MM.1S (cell line): ENCODE data around the gene FAM156A.
"Not testable (repeated sequence)": the region's sequence is repeated elsewhere in the genome, so short reads cannot be mapped to it uniquely, and the experiment has no call there.

ENCODE experiments used
- DNase-seq: peaks from one replicate; pipeline ENCODE4 v3.0.0-alpha.2; 2015
- H2AFZ ChIP-seq: fragments of 300-600 bp; sonication (generic); 2 replicates; pipeline ENCODE4 v1.6.0; 2016; ENCODE audit warnings: antibody characterized with exemption, low read length
- H3F3A ChIP-seq: fragments of 300-600 bp; sonication (generic); 2 replicates; pipeline ENCODE4 v1.6.1; 2016; ENCODE audit warnings: mild to moderate bottlenecking, antibody characterized with exemption, low read length, moderate library complexity, mixed read lengths; ENCODE audit not compliant: insufficient read depth
- H3K27ac ChIP-seq: fragments of 300-600 bp; sonication (generic); 2 replicates; pipeline ENCODE4 v1.5.1; 2016; ENCODE audit warnings: mild to moderate bottlenecking, low read length
- H3K27me3 ChIP-seq: fragments of 300-600 bp; sonication (generic); replicated peaks from 2 replicates; pipeline ENCODE4 v1.6.0; 2016; ENCODE audit warnings: low read length; ENCODE audit not compliant: insufficient read depth
- H3K36me3 ChIP-seq: fragments of 300-600 bp; sonication (generic); replicated peaks from 2 replicates; pipeline ENCODE4 v1.6.1; 2016; ENCODE audit warnings: mild to moderate bottlenecking, low read length, mixed read lengths; ENCODE audit not compliant: insufficient read depth
- H3K4me1 ChIP-seq: fragments of 300-600 bp; sonication (generic); 2 replicates; pipeline ENCODE4 v1.6.1; 2016; ENCODE audit warnings: low read length, mixed read lengths
- H3K4me2 ChIP-seq: fragments of 300-600 bp; sonication (generic); 2 replicates; pipeline ENCODE4 v1.6.0; 2016; ENCODE audit warnings: low read depth, low read length
- H3K4me3 ChIP-seq: fragments of 300-600 bp; sonication (generic); 2 replicates; pipeline ENCODE4 v1.5.1; 2016; ENCODE audit warnings: low read length, mixed read lengths
- H3K79me2 ChIP-seq: fragments of 300-600 bp; sonication (generic); 2 replicates; pipeline ENCODE4 v1.6.1; 2016; ENCODE audit warnings: mixed run types, low read length, mixed read lengths
- H3K9ac ChIP-seq: fragments of 300-600 bp; sonication (generic); 2 replicates; pipeline ENCODE4 v1.6.1; 2016; ENCODE audit warnings: low read length, mixed read lengths
- H3K9me2 ChIP-seq: fragments of 300-600 bp; sonication (generic); replicated peaks from 2 replicates; pipeline ENCODE4 v1.6.1; 2016; ENCODE audit warnings: mild to moderate bottlenecking, low read length, mixed read lengths; ENCODE audit not compliant: insufficient read depth
- H3K9me3 ChIP-seq: fragments of 300-600 bp; sonication (generic); replicated peaks from 2 replicates; pipeline ENCODE4 v1.6.1; 2016; ENCODE audit warnings: mild to moderate bottlenecking, low read length, mixed read lengths; ENCODE audit not compliant: insufficient read depth
- H4K20me1 ChIP-seq: fragments of 300-600 bp; sonication (generic); 2 replicates; pipeline ENCODE4 v1.6.1; 2016; ENCODE audit warnings: mild to moderate bottlenecking, low read length, moderate library complexity, mixed read lengths; ENCODE audit not compliant: insufficient read depth

Gene FAM156A

DNA sequence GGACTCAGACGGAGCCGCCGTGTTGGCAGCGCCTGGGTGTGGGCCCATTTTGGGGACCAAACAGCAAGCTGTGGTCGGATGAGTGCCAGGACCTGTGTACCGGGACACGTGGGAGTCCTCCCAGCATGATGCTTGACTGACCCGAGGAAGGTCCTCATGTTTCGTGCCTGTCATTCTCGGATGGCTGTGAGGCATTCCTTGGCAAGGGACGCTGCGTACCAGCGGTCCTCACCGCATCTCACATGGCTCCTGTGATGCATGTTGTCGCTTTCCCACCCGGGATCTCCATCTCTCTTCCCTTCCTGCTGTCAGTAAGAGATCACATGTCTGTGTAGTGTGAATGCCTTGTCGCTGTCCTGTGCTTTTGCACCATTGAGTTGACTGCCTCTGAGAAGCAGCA, 50.4 kb downstream of the FAM156A start:
- H2AFZ ChIP-seq, H4K20me1 ChIP-seq, H3K36me3 ChIP-seq, H3F3A ChIP-seq, H3K9me2 ChIP-seq, H3K79me2 ChIP-seq, H3K27me3 ChIP-seq, H3K4me3 ChIP-seq, H3K9ac ChIP-seq, H3K4me2 ChIP-seq, DNase-seq, H3K27ac ChIP-seq, H3K4me1 ChIP-seq, H3K9me3 ChIP-seq: not testable (repeated sequence)

- not testable (repeated sequence) for DNase-seq, H3K27ac ChIP-seq, H3K36me3 ChIP-seq
Measured at GRCh38 chrX:52907137-52907536, 51.2 kb downstream of the FAM156A start.

DNA sequence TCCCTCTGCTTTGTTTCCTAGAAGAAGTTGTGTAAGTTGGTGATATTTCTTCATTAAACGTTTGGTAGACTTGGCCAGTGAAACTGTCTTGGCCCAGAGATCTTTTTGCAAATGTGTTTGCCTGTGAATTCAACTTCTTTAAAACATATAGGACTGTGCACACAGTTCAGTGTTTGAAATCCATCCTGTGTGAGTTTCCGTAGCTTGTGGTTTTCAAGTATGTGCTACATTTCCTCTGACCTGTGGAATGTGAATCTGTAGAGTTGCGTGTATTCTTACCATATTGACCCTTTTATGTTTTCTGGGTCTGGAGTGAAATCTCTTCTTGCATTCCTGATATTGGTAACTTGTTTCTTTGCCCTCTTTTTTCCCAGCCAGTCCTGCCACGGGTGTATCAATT, 52.2 kb downstream of the FAM156A start:
- not testable (repeated sequence) for H3K9me2 ChIP-seq, H3K27me3 ChIP-seq, DNase-seq, H3K4me3 ChIP-seq, H3K4me2 ChIP-seq, H3F3A ChIP-seq, H4K20me1 ChIP-seq, H3K9ac ChIP-seq, H3K27ac ChIP-seq, H2AFZ ChIP-seq, H3K36me3 ChIP-seq, H3K79me2 ChIP-seq, H3K9me3 ChIP-seq, H3K4me1 ChIP-seq

More at GRCh38 chrX:52907137-52907536, 51.2 kb downstream of the FAM156A start:
- not testable (repeated sequence) for H3F3A ChIP-seq, H3K4me1 ChIP-seq, H3K4me3 ChIP-seq, H4K20me1 ChIP-seq, H3K4me2 ChIP-seq, H3K9ac ChIP-seq, H3K27me3 ChIP-seq, H2AFZ ChIP-seq, H3K9me3 ChIP-seq, H3K9me2 ChIP-seq, H3K79me2 ChIP-seq

GRCh38 chrX:52905531-52905930, 52.8 kb downstream of the FAM156A start:
- not testable (repeated sequence) for H3K9ac ChIP-seq, H3K4me2 ChIP-seq, H3F3A ChIP-seq, H2AFZ ChIP-seq, H3K79me2 ChIP-seq, H4K20me1 ChIP-seq, H3K27me3 ChIP-seq, H3K4me1 ChIP-seq, H3K4me3 ChIP-seq, H3K9me3 ChIP-seq, DNase-seq, H3K27ac ChIP-seq, H3K36me3 ChIP-seq, H3K9me2 ChIP-seq
